ENCODE data around the gene WNT6.

Gene WNT6

GRCh38 chr2:218877891-218878290 lies 18.3 kb downstream of the WNT6 start:
- DNase-seq (ENCODE audit: low spot score) = no peak

DNA sequence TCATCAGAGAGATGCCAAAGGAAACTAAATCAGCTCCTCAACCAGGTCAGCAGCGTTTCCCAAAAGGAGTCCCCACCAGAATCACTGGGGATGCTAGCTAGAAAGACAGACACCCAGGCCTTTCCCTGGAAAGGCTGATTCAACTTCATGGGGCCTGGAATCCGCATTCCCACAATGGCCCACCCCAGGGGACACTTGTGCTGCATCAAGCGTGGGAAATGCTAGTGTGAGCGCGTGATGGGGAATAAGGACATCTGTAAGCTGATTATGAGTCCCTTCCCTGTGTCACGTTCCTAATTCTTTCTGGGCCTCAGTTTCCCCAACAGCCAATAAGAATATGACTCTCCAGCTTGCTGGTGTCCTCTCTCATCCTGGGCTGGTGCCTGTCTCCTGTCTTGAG lies 18.9 kb downstream of the WNT6 start:
- DNase-seq (ENCODE audit: low spot score) = no peak

- DNase-seq (ENCODE audit: low spot score) = no peak
Measured at GRCh38 chr2:218878926-218879761, 19.5 kb downstream of the WNT6 start.

DNA sequence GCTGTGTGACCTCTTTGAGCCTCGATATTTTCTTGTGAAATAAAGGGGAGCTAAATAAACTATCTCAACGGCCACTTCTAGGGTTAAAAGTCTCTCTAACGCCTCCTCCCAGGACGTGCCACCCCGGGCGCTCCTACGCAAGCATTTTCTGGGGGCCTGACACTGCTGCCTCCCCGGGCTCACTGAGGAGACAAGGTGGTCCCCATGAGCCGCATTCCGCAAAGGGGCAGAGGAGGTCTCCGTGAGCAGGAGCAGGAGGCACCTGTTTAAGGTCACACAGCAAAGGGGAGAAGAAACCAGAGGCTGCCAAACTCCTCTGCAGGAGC lies 20.1 kb downstream of the WNT6 start:
- no peak for DNase-seq (ENCODE audit: low spot score)

- no peak for DNase-seq (ENCODE audit: low spot score)
Measured at GRCh38 chr2:218880102-218880858, 20.7 kb downstream of the WNT6 start, which contains the start of gene WNT10A. TSS of gene WNT10A (plus strand) at chr2:218880852. CDS start at chr2:218880996, 144 bp downstream.

DNA sequence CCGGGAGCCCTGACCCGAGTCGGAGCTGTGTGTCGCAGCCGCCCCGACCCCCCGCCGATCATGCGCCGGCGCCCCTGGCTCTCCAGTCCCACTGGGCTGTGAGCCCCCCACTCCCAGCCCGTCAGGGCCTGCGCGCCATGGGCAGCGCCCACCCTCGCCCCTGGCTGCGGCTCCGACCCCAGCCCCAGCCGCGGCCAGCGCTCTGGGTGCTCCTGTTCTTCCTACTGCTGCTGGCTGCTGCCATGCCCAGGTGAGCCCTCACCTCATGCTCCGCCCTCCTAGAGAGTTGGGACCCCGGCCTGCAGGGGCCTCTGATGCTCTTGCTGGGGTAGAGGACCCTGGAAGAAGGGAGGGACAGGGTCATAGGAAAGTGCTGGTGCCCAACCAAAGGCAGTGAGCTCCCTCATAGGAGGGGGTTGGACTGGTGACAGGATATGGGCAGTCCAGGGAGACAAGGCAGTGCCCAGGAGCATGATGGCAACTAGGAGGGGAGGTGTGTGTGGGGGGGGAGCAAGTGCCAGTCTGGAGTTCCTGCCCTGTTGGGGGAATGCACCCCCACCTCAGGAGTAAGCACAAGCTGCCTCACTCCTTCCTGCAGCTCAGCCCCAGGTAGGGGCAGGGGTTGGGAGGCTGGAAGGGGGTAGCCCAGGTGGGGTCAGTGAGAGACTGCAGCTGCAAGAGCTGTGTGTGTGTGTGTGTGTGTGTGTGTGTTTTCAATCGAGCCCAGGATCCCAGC lies 21.4 kb downstream of the WNT6 start:
- DNase-seq (ENCODE audit: low spot score) = no peak

GRCh38 chr2:218881744-218882460 lies 22.3 kb downstream of the WNT6 start:
- no peak for DNase-seq (ENCODE audit: low spot score)

DNA sequence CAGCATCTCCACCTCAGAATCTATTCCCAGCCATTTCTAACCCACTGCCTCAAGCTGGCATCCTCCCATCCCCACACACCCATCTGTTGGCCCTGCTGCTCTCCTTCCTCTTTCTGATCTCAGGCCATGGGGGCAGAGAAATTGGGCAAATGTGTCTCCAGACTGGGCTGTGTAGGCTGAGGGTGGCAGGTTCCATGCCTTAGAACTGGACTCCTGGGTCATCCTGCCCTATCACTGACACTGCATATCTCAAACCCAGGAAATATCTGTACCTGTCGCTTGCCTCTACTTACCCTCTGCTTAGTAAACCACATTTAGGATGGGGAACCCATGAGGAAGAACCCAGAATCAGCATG lies 22.8 kb downstream of the WNT6 start:
- DNase-seq (ENCODE audit: low spot score) = no peak

GRCh38 chr2:218882866-218883366 lies 23.3 kb downstream of the WNT6 start:
- no peak for DNase-seq (ENCODE audit: low spot score)

GRCh38 chr2:218883491-218884490 lies 24.2 kb downstream of the WNT6 start:
- no peak for DNase-seq (ENCODE audit: low spot score)

DNA sequence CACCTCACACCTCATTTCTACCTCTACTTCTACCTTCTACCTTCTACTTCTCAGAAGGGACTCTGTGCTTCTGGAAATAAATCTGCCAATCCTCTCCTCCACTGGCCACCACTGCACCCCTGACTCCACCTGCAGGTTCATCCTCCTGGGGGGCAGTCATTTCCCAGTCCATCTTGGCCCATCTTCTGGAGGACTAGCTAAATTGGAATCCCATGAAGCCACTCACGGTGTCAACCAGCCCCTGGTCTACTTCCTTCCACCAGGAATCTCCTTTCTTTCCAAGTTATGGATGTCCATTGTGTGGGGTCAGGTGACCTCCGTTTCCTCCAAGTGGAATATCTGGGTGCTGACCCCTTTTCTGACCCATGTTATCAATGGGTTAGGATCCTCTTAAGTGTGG lies 24.9 kb downstream of the WNT6 start:
- no peak for DNase-seq (ENCODE audit: low spot score)

DNA sequence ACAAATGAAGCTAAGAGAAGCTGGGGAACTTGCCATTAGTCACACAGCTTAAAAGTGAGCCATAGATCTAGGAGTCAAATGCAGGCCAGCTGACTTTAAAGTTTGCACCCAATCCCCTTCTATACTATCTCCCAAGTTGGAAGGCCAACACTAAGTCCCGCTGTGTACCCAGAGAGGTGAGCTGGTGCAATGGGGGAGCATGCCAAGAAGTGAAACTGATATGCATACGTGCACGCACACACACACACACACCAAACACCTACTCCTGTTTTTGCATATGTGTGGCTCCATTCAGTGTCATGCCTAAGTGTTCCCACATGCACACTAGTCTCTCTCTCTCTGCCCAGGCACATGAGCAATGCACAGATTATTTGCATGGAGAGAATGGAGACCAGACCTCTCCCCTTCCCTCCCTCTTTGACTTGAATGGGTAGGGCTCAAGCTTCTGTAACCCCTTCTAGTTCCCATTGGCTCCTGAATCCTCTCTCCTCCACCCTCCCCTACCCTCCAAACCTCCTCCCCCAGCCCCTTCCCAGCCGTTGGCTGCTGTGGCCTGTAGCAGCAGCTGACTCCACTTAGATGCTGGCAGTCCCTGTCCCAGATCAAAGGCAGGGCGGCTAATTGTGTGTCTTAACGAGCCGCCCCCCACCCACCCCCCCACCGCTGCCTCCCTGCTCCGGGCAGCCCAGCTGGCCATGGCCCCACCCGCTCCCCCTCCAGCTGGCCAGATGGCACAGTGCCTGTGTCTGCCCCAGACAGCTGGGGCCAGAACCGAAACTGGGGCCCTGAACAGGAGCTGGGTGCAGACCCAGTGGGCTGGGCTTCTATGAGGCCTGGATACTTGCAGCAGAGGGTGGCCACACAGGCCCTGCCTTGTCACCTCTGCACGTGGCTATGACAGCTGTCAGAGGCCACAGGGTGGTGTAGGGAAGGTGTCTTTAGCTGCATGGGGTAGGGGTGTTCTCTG lies 26.7 kb downstream of the WNT6 start:
- DNase-seq (ENCODE audit: low spot score) = peak; percentile 52

DNA sequence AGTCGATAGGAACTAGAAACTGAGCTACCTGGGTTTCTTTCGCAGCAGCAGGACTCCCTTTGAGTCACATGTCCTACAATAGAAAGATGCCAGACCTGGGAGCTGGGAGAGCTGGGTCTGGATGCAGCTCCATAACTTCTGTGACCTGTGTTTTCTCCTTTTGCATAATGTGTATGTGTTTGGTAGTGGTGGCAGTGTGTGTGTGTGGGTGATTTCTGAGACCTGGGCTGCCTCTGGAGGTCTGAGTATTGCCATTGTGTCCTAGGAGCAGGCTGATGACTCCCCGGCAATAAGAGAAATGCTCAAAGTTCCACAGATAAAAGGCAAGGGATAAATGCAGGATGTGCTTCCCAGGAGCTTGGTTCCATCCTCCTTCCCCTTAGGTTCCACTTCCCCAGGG lies 27.5 kb downstream of the WNT6 start:
- DNase-seq (ENCODE audit: low spot score) = no peak

- no peak for DNase-seq (ENCODE audit: low spot score)
Measured at GRCh38 chr2:218888341-218888740, 28.7 kb downstream of the WNT6 start.

GRCh38 chr2:218889937-218890336 lies 30.3 kb downstream of the WNT6 start:
- DNase-seq (ENCODE audit: low spot score) = no peak

DNA sequence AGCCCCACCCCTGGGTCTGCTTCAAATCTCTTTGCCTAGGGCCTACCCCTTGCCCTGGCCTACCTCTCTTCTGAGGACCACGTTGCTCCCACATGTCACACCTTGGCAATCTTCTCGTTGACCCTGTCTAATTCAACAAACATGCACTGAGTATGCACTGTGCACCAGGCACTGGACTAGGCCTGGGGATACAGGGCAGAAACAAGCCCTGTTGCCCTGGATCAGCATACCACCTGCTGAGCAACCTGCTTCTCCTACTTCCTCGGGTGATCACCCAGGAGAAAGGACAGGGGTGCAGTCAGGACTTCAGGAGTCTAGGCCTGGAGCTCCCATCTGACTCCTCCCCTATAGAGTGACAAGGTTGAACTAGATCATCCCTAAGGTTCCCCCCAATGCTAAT lies 30.8 kb downstream of the WNT6 start:
- no peak for DNase-seq (ENCODE audit: low spot score)

GRCh38 chr2:218891275-218892135 lies 31.9 kb downstream of the WNT6 start:
- DNase-seq (ENCODE audit: low spot score) = no peak

- peak; percentile 67 for DNase-seq (ENCODE audit: low spot score)
Measured at GRCh38 chr2:218892693-218893348, 33.2 kb downstream of the WNT6 start.

Measured in putamen (tissue), 1 donor.